Inflammatory macrophage (primary cell): Measurements from ENCODE around the gene WNT3A.

ENCODE experiments used
- DNase-seq, 2 donors: peaks; one replicate each; pipeline ENCODE4 v3.0.0-alpha.2; 2020 to 2022

The WNT3A gene

DNA sequence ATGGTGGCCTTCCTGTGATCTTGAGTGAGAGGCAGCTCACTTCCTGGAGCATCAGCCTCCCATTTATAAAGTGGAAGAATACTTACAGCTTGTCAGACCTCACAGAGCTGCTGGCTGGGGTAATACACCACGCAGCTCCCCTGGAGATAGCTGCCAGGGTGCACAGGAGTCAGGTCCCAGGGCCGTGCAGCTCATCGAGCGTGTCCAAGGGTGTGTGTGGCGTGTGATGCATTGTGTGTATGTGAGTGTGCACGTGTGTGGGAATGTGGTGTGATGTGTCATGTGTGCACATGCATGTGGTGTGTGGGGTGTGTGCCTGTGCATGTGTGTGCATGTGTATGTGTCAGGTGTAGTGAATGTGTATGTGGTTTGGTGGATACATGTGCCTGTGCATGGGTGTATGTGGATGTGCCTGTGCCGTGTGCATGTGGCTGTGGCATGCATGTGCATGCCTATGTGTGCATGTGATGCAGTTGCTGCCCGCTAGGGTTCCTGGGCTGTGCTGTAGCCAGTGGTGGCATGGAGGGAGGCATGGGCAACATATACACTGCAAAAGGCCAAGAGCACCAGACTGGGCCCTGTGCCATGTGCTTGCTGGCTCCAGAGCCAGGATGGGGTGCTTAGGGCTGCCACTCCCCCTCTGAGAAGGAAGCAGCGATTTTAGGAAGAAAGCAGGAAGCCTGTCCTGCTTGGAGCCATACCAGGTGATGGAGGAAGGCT lies 24.6 kb downstream of the WNT3A start:
- no peak for DNase-seq

DNA sequence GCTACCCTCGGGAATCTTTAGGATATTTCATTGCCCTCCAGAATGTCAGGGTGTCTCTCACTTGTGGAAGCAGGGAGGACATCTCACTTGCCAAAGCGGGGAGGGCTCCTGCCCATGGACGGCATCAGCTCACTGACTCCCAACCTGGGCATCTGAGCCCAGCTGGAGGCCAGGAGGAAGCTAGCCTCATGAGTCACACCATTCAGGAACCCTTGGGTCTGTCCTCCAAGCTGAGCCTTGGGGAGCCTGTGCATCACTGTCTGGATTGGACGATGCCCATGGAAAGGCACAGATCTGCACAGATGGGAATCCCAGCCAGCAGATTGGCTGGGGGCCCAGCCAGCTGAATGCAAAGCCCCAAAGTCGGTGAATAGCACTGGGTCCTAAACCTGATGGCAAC lies 25.2 kb downstream of the WNT3A start:
- no peak for DNase-seq

DNA sequence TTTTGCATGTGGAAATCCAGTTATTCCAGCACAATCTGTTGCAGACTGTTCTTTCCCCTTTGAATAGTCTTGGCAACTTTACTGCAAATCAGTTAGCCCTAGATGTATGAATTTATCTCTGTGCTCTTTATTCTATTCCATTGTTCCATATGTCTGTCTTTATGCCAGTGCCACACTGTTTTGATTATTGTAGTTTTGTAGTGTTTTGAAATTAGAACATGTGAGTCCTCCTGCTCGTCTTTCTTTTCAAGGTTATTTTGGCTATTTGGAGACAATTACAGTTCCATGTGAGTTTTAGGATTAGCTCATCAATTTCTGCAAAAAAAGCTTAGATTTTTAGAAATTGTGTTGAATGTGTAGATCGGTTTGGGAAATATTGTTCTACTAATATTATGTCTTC lies 26.6 kb downstream of the WNT3A start:
- no peak for DNase-seq

DNA sequence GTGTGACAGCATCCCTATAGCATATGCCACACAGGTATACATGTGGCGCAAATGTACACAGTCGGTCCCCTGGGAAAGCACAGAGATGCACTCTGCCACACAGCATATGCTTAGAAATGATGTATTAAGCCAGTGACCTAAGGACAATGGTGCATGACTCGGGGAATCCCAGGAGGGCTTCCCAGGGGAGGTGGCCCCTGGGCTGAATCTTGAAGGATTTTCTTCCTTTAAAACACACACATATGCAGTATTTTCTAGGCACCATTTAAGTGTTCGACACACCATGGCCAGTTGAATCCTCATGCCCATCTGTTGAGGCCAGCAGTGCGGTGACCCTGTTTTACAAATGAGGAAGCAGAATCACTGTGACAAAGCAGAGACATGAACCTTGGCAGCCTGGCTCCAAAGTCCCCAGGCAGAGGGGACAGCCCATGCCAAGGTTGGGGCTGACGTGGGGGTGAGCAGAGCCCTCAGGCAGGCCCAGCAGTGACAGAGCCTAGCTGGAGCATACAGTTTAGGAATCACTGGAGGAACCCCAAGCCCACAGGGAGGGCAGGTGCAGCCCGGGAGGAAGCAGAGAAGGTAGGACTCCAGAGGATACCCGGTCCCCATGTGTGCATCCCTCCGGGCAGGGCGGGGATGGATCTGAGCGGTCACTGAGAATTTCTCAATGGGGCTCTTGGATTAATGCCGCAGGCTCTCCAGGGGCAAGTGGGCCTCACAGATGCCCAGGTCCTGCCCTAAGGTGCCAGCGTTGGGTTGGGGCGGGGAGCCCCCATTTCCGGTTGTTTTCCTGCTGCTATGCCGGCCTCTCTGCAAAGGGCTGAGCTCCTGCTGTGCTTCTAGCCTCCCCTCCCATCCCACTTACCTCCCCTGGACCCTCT lies 28.4 kb downstream of the WNT3A start:
- no peak for DNase-seq

DNA sequence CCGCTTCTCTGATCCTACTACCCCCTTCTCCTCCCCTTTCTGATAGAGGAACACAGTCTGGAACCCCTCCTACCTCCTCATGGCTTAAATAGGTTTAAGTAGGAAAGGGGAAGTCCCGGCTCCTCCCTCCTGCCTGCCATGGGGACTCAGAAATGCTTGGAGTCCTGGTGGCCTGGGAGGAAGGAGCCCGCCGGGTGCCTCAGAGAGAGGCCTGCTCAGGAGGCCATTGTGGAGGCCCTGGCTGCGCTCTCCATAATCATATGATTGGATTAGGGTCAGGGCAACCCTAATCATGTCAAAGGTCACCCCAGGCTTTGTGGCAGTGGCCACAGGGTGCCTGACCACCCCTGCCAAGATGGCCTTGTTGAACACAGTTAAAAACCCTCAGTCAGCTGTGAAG lies 29.0 kb downstream of the WNT3A start:
- peak in 1 of 2 donors; percentile 29 for DNase-seq

DNA sequence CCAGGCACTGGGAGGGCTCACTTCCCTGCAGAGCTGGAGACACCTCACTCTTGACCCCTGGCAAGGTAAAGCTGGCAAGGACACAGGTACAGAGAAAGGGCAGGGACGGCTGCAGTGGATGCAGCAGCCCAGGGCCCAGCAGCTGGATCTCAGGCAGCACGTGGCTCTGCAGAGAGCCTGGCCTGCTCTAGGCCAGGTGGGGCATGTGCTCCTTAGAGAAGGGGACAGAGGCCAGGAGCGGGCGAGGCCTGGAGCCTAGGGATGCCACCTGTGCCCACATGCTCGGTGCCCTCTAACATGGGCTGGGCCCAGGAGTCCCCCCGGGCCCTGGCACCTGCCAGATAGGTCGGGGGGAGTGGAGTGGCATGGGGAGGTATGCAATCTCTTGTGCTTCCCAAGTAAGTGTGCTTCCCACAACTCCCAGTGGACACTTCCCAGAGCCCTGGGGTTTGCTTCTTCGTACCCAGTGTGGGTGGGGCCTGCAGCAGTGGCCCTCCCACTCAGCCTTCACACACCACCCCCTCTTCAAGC lies 30.0 kb downstream of the WNT3A start:
- no peak for DNase-seq

DNA sequence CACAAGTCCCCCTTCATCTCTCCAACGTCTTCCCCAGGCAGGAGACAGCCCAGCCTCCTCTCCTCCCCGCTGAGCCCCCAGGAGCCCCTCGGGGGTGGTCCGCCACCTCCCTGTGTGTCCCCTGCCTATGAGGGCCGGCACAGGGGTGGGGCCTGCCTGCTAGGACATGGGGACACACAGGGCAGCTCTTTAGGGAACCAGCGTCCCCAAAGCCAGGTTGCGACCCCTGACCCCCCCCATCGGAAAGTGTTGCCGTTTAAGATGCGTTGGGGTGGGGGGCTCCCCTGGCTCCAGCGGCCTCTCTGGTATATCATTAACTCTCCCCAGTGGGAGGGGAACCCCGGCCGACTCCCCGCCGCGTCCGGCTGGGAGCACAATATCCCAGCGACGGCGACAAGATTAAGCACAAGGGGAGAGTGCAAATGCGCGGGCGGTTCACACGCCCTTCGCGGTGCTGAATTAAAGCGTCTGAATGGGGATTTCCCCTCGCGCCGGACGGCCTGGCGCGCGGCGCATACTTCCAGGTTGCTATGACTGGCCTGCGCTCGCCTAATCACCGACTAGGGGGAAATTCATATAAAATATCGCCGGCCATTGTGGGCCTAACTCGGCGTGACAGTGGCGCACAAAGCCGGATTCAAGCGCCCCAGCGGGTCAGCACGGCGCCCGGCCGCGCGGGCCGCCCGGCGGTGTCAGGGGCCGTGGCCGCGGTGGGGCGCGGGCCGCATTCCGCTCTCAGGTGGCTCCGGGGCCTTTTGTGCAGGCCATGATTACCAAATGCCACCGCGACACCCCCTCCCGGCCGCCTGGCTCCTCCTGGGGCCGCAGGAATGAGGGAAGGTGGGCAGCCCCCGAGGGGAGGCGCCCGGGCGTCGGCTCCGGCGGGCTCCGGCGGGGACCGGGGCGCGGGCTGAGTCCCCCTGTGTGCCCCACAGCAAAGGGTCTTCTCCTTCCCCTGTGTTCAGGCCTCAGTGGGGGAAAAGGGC lies 30.9 kb downstream of the WNT3A start:
- peak; percentile 11 to 54 for DNase-seq

DNA sequence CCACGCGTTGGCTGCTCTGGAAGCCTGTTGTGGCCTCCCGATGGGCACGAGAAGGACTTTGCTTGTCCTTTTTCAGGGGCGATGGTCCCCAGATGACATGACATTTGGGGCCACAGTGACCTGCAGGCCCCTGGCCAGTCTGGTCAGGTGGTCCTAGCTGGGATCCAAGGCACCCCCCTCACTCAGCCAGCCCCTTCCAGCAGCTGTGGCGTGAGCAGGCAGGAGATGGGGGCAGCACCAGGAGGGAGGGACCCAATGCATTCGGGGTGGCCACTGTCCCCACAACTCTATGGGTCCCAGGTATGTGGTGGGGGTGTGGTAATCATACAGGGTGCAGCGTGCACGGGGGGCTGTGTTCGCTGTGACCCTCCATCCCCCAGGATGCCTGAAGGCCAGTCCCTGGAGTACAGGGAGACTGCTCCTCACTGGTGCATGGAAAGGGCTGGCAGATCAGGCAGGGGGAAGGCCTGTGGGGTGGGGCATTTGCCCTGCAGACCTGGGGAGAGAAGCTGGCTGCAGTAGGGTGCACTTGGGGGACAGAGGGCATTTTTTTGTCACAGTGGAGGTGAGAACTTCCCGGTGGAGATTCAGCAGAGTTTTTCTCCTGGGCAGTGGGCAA lies 31.7 kb downstream of the WNT3A start:
- DNase-seq, result no peak

DNA sequence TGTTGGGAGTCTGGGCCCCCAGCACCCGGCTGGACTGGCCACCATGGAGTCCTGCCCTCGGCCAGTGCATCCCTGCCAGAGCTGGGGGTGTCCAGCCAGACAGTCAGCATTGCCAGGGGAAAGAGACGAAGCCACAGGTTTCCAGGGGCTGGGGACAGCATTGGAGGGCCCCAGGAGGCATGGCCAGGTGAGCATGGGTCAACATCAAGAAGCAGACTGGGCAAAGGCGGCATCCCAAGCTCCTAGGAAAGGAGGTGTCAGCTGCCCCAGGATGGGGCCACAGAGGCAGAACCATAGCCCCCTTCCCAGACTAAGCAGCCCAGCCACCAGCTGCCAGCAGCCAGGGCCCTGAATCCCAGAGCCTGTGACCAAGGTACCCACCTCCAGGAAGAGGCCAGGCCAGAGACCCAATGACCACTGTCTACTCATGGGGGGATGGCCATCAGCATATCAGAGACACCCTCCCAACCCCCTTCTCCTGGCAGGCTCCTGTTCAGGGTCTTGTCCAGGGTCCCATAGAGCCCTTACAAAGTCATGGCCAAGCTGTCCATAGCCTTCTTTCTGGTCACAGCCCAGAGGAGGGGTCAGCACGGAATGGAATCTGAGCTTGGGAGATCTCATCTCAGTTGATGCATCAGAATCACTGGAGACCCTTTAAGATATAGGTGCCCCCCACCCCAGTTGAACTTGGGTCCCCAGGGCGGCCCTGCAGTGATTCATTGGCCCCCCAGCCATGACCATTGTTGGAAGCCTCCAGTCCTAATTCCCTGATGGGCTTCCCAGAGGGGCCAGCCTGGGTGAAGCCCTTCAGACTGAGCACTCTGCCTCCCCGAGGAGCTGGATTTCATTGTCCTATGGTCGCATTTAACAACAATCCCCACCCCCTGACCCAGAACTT lies 32.5 kb downstream of the WNT3A start:
- DNase-seq, result no peak

DNA sequence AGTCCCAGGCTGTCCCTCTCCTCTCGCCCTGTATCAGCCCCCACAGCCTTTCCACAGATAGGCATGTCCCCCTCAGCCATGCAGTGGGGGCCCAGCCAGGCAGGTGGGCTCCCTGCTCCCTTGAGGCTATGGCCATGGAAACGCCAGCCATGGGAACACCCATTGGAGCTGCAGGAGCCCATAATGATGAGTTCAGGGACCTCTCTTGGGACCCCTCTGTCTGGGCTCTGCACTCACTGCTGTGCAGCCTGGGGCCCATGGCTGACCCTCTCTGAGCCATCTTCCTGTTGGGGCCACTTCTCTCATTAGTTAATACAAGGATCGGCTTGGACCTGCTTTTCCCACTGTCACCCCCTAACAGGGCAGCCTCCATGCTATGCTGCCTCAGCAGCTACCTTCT lies 33.2 kb downstream of the WNT3A start:
- no peak for DNase-seq

DNA sequence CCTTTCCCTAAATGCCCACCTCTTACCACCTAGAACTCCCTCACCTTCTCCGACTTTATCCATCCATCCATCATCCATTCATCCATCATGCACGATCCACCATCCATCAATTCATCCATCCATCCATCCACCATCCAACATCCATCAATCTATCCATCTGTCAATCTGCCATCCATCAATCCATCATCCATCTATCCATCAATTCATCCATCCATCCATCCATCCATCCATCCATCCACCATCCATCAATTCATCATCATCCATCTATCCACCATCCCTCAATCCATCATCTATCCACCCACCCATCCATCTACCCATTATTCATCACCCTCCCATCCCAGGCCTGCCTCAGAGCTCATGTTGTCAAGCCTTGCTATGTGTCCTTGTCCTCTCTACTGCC lies 34.5 kb downstream of the WNT3A start:
- no peak for DNase-seq

DNA sequence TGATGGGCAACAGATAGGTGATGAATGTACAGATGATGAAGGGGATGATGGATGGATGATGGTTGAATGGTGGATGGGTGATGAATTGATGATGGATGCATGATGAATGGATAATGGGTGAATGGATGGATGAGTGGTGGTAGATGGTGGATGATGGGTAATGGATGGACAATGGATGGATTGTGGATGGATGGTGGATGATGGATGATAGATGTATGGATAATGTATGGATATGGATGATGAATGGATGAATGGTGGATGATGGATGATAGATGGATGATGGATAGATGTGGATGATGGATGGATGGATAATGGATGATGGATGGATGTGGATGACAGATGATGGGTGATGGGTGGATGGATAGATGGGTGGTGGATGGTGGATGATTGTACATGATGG lies 35.7 kb downstream of the WNT3A start:
- DNase-seq, result no peak

DNA sequence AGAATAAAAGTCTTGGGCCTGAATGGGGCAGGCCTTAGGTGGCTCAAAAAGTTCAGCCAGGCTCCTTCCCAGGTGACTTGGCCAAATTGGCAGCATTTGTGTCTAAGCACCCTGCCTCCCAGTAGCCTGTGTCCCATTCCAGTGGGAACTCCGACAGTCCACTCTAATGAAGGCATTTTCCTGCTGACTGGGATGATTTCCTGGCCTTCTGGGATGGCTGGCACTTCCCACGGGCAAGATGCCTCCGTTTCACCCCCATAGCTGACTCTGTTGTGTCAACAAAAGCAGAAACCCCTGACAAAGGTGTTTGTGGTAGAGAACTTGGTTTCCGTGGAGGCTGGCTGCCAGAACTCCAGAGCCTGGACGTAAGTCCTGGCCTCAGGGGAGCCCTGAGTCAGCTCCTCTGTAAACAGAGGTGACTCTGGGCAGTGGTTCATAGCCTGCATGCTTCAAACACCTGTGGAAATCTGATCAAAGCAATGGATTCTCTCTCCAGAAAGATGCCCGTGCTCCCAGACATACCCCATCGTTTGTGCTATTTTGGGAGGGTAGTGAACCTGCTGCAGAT lies 36.6 kb downstream of the WNT3A start:
- no peak for DNase-seq

DNA sequence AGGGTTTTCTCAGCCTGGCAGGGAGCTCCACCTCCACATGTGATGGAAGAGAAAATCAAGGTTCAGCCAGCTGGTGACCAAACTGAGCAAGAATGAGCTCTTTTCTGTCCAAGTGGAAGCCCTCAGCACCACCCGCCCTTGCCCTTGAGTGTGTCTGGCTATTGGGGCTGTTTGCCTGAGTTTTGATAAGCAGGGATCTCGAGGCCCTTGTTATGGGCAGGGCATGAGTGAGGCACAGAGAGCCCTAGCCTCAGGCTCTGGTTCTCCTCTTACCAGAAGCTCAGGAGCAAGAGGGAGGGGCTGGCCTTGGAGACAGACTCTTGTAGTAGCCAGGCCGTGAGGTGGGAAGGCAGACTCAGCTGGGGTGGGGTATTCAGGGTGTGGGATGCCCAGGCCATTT lies 38.2 kb downstream of the WNT3A start:
- DNase-seq, result no peak

DNA sequence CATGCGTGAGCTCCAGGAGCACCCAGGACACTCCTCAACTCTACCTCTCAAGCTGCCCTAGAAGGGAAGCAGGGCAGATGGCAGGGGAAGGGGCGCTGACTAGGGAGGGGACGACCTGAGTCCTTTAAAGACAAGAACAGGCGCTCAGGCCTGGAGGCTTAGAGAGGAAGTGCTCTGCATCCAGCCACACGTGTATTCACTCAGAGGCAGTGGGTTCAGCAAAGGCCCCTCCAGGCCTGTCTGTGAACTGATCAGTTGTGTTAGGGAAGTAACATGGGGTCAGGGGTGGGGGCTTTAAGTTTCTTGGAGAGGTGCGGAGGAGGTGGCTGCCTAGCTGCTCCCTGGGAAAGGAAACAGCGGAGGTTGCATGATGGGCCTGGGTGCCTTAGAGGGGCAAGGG lies 38.6 kb downstream of the WNT3A start:
- no peak for DNase-seq

DNA sequence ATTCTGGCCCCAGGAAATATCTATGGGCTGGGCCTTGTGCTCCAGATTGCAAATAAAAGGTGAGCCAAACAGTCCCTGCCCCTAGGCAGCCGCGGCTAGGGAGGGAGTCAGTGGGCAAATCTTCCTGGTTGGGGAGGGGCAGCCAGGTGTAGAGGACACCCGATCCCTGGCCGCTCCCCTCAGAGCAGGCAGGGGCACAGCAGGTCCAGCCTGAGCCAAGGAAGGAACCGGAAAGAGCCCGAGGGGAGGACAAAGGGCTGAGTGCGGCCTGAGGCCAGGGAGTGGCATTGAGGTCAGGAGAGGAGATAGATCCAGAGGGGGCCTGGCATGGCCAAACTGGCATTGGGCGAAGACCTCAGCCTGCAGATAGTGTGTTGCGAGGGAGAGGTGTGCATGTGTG lies 39.1 kb downstream of the WNT3A start:
- no peak for DNase-seq

DNA sequence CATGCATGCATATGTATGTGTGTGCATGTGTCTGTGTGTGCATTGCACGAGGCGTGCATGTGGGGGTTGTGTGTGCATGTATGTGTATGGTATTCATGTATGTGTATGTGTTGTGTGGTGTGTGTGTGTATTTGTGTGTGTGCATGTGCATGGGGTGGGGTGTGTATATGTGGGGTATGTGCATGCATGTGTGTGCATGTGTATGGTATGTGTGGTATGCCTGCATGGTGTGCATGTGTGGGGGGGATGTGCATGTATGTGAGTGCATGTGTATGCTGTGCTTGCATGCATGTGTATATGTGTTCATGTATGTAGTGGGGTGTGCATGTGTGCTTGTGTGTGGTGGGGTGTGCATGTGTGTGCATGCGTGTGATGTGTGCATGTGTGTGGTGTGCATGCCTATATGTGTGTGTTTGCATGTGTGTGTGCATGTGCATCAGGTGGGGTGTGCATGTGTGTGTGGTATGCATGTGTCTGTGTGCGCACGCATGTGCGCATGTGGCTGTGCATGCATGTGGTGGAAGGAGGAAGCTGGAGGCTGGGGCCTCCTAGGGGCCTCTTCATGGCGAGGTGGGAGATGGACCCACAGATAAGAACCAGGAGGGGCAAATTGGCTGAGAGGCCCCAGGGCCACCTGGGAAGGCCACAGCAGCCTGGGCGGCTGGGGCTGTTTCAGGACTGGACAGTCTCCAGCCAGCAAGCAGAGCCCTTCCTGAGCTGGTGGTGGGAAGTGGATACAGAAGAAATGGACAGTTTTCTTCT lies 39.8 kb downstream of the WNT3A start:
- no peak for DNase-seq

DNA sequence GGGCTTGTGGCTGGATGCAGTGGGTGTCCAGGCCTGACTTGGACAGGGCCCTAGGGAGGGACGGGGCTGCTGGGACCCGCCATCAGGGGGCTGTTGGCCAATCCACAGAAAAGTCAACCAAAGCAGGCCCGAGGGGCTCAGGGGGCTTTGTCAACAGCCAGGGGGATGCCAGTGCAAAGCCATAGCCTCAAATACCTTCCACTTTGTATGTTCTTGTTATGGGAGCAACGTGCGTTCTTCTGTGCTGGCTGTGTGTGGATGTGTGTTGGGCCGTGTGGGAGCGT lies 40.3 kb downstream of the WNT3A start:
- no peak for DNase-seq

DNA sequence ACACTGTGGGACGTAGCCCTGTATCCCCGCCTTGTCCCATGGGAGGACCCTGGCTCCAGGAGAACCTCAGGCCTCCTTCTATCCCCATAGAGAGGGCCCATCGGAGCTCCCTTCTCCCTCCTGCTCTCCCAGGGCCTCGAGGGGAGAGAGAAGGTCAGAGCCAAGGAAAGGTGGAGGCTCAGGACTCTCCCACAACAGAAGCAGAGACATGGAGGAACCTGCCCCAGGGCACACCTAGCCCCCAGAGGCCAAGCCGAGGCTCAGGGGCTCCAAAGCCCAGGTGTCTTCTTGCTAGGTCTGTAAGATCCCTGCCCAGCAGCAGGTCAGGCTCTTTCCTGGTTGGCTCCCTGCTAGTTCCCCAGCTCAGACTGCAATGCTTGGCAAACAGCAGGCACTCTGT lies 41.3 kb downstream of the WNT3A start:
- no peak for DNase-seq

DNA sequence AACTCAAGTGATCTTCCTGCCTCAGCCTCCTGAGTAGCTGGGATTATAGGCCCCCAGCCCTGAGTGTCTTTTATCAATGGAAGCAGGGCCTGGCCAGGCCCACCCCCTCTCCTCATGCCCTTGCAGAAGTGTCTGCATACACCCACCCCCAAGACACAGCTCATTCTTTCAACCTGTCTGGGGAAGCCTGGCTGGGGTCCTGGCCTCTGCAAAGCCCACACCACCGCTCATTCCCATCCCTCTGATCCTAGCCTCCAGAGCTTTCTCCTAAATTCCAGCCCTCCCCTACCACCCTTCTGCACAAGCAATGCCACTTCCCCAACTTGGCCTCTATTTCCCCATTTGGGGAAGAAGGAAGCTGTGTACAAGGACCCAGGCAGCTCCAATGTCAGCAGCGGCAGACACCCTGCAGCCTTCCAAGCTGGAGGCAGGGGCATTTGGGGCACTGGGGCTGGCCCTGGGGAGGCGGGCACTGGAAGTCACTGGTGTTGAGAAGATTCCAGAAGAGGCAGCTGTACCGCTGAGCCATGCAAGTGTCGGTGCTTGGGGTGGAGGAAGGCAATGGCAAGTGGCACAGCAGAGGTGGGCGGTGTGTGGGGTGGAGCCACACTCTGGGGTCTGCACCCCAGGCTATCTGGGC lies 42.0 kb downstream of the WNT3A start:
- peak; percentile 32 to 57 for DNase-seq
